SH-SY5Y (cell line): Measurements from ENCODE around the gene CTNNA3.

ENCODE experiments used
- GATA2 ChIP-seq: IDR thresholded peaks from 2 replicates; pipeline ENCODE4 v1.6.1; 2011; ENCODE audit warnings: mild to moderate bottlenecking, low read depth, low read length
- GATA3 ChIP-seq: IDR thresholded peaks from 2 replicates; pipeline ENCODE4 v1.6.1; 2011; ENCODE audit warnings: low read depth, mild to moderate bottlenecking, low read length, moderate library complexity

DNA sequence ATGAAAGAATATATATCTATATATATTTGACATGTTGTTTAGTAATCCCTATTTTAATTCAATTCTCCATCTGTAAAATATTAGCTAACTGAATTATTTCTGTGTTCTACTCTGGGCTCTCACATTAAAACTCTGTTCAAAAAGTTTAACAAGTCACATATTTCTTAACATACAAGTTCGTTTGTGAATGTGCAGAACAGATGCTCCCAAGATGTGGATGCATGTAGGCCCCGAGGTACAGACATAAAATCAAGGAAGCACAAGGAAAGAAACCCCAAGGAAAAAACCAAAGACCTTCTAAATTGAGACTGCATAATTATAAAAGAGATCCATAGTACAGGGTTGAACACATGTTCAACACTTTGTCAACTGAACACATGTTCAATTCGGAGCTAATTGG lies 595.0 kb downstream of the CTNNA3 start:
- TF ChIP-seq GATA3 = no peak
- TF ChIP-seq GATA2 = no peak
